ENCODE results near the gene THAP10.

DNA sequence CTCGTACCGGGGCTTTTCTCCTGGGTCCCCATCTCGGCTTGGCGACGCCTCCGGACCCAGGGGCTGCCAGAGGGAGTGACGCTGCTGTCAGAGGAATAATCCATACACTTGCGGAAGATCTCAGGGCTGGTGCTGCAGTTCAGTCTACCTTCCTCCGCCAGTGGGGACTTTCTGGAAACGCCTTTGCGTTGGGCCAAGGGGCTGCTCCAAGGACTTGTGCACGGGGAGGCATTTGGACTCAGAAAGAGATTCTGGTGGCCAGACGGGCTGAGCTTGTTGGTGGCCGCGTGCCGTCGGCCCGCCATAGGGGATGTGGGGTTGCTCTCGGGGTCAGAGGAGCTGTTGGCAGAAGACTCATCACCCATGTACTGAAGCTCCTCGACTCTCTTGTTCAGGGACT is 60.1 kb downstream of the THAP10 start:
- no peak for TF ChIP-seq POLR2A (IDR thresholded peaks at IDR 0.05)
- TF ChIP-seq, protein P1, sequence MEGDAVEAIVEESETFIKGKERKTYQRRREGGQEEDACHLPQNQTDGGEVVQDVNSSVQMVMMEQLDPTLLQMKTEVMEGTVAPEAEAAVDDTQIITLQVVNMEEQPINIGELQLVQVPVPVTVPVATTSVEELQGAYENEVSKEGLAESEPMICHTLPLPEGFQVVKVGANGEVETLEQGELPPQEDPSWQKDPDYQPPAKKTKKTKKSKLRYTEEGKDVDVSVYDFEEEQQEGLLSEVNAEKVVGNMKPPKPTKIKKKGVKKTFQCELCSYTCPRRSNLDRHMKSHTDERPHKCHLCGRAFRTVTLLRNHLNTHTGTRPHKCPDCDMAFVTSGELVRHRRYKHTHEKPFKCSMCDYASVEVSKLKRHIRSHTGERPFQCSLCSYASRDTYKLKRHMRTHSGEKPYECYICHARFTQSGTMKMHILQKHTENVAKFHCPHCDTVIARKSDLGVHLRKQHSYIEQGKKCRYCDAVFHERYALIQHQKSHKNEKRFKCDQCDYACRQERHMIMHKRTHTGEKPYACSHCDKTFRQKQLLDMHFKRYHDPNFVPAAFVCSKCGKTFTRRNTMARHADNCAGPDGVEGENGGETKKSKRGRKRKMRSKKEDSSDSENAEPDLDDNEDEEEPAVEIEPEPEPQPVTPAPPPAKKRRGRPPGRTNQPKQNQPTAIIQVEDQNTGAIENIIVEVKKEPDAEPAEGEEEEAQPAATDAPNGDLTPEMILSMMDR (IDR thresholded peaks at IDR 0.05): no peak

Measured in thyroid gland (tissue), 4 donors.